Fibroblast of lung (primary cell): ENCODE results near the gene CCDC85C.

ENCODE experiments used
- EZH2 ChIP-seq: IDR thresholded peaks from 2 replicates; pipeline ENCODE4 v1.5.1; 2012; ENCODE audit warnings: low read length, control low read depth, mild to moderate bottlenecking; ENCODE audit errors: missing control alignments
- TF ChIP-seq, protein P1 (sequence below), 2 donors: IDR thresholded peaks in 1 of 2; conservative IDR thresholded peaks in 1 of 2; 1 replicate in 1 of 2; 2 replicates in 1 of 2; pipeline ENCODE4 v1.5.1; 2011 to 2012; ENCODE audit warnings: low read length in 2 of 2, control low read depth in 1 of 2, inconsistent platforms in 1 of 2, low read depth in 1 of 2, mild to moderate bottlenecking in 1 of 2

DNA sequence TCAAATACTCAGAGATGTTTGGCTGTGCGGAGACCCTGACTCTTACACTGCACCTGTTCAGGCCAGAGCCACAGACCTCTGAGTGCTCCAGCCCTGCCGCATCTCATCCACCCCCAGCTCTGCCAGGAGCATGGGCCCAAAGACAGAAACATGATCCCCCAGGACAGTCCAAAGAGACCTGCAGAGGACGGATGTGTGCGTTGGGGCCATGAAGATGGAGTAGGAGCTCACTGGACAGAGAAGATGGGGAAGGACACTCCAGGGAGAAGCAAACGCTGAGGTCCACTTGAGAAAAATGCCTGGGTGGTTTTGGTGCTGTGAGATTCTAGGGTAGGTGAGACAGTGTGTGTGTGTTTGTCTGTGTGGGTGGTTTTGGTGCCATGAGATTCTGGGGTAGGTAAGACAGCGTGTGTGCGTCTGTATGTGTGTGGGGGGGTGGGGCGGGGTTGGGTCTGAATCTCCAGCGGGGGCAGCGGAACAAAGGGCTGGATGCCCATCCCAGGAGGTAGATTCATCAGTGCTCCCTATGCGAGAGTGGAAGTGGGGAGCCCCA, 40.1 kb upstream of the CCDC85C start:
- TF ChIP-seq EZH2: no peak
- TF ChIP-seq, protein P1, sequence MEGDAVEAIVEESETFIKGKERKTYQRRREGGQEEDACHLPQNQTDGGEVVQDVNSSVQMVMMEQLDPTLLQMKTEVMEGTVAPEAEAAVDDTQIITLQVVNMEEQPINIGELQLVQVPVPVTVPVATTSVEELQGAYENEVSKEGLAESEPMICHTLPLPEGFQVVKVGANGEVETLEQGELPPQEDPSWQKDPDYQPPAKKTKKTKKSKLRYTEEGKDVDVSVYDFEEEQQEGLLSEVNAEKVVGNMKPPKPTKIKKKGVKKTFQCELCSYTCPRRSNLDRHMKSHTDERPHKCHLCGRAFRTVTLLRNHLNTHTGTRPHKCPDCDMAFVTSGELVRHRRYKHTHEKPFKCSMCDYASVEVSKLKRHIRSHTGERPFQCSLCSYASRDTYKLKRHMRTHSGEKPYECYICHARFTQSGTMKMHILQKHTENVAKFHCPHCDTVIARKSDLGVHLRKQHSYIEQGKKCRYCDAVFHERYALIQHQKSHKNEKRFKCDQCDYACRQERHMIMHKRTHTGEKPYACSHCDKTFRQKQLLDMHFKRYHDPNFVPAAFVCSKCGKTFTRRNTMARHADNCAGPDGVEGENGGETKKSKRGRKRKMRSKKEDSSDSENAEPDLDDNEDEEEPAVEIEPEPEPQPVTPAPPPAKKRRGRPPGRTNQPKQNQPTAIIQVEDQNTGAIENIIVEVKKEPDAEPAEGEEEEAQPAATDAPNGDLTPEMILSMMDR (conservative IDR thresholded peaks at IDR 0.05 in 1 of 2, IDR thresholded peaks at IDR 0.05 in 1 of 2; ENCODE audit: low read depth in 1 of 2, low read length in 2 of 2): no peak
